H1 (cell line): ENCODE measurements around the gene RPS6KA5. TPM values are rescaled to one million over a fixed set of nuclear protein-coding genes. Genes with fewer than 3 reads are reported as not detected.

Source experiments
- CTCF ChIA-PET: fragments of 300-600 bp; sonication (Branson Sonifier 250); formaldehyde crosslinking; loops from one replicate; lab custom pipeline; 2021; ENCODE audit not compliant: partially characterized antibody; lab: Charles Lee
- POLR2A ChIA-PET: fragments of 300-600 bp; sonication (Branson Sonifier 250); formaldehyde crosslinking; loops from one replicate; lab custom pipeline; 2021; ENCODE audit warnings: inconsistent platforms; ENCODE audit not compliant: partially characterized antibody; lab: Charles Lee
- DNase-seq, 2 experiments: peaks; one replicate each; pipeline versions ENCODE4 v3.0.0 to v3.0.0-alpha.2; 2010 to 2022; ENCODE audit warnings: low spot score in 2 of 2, low read depth in 1 of 2, mixed read lengths in 1 of 2
- FAIRE-seq: peaks from 2 replicates; lab custom pipeline; 2011; peaks lifted over from hg19 to GRCh38; lab: Jason Lieb, UNC
- H2AFZ ChIP-seq: 2 replicates; pipeline ENCODE4 v1.8.1; 2012; ENCODE audit warnings: low read length, inconsistent platforms
- H2AK5ac ChIP-seq: 2 replicates; pipeline ENCODE4 v1.6.1; 2013; ENCODE audit warnings: low read depth, low read length
- H2BK120ac ChIP-seq: replicated peaks from 2 replicates; pipeline ENCODE3; 2013; ENCODE audit warnings: low read depth, low read length, inconsistent platforms
- H2BK12ac ChIP-seq: 2 replicates; pipeline ENCODE4 v1.6.1; 2013; ENCODE audit warnings: low read depth, low read length
- H2BK15ac ChIP-seq: 2 replicates; pipeline ENCODE4 v1.6.1; 2013; ENCODE audit warnings: low read length
- H2BK20ac ChIP-seq: 2 replicates; pipeline ENCODE4 v1.6.1; 2013; ENCODE audit warnings: low read length
- H2BK5ac ChIP-seq: 2 replicates; pipeline ENCODE4 v1.6.1; 2013; ENCODE audit warnings: low read depth, low read length
- H3K14ac ChIP-seq: 2 replicates; pipeline ENCODE4 v1.6.1; 2013; ENCODE audit warnings: inconsistent platforms; ENCODE audit not compliant: insufficient read length
- H3K18ac ChIP-seq: 2 replicates; pipeline ENCODE4 v1.6.1; 2013; ENCODE audit warnings: low read length; ENCODE audit errors: extremely low read depth
- H3K23ac ChIP-seq: 2 replicates; pipeline ENCODE4 v1.6.1; 2013; ENCODE audit warnings: inconsistent platforms; ENCODE audit not compliant: insufficient read length
- H3K23me2 ChIP-seq: 2 replicates; pipeline ENCODE4 v1.6.1; 2013; ENCODE audit warnings: low read depth, low read length
- H3K27ac ChIP-seq: 2 replicates; pipeline ENCODE4 v1.6.1; 2011; ENCODE audit warnings: low read depth, low read length, inconsistent platforms
- H3K27me3 ChIP-seq, 4 experiments: replicated peaks in 1 of 4; 1 replicate in 1 of 4; 2 replicates in 3 of 4; pipeline versions ENCODE4 v1.6.1 to v1.8.1; 2011 to 2013; ENCODE audit warnings: low read length in 3 of 4, mild to moderate bottlenecking in 3 of 4, inconsistent platforms in 2 of 4, mixed read lengths in 2 of 4, moderate library complexity in 1 of 4; ENCODE audit not compliant: control insufficient read depth in 3 of 4, insufficient read depth in 3 of 4; ENCODE audit errors: extremely low read depth in 1 of 4
- H3K36me3 ChIP-seq, 4 experiments: 2 replicates each; pipeline versions ENCODE4 v1.6.1 to v1.8.1; 2011 to 2013; ENCODE audit warnings: mild to moderate bottlenecking in 4 of 4, low read length in 3 of 4, moderate library complexity in 2 of 4, control low read depth in 1 of 4, inconsistent platforms in 1 of 4; ENCODE audit not compliant: insufficient read depth in 4 of 4, control insufficient read depth in 2 of 4
- H3K4ac ChIP-seq: replicated peaks from 2 replicates; pipeline ENCODE3; 2013; ENCODE audit warnings: low read length, low read depth, mixed read lengths, inconsistent platforms; ENCODE audit not compliant: insufficient read length
- H3K4me1 ChIP-seq, 4 experiments: replicated peaks in 1 of 4; 1 replicate in 1 of 4; 2 replicates in 3 of 4; pipeline versions ENCODE4 v1.6.1 to v1.8.1; 2011 to 2013; ENCODE audit warnings: low read length in 3 of 4, inconsistent platforms in 2 of 4, mixed read lengths in 1 of 4; ENCODE audit not compliant: insufficient read depth in 4 of 4, control insufficient read depth in 3 of 4
- H3K4me2 ChIP-seq, 2 experiments: 2 replicates each; pipeline versions ENCODE4 v1.6.1 to v1.8.1; 2011 to 2013; ENCODE audit warnings: low read depth in 2 of 2, low read length in 2 of 2, control low read depth in 1 of 2, inconsistent platforms in 1 of 2, mild to moderate bottlenecking in 1 of 2; ENCODE audit not compliant: insufficient read depth in 1 of 2
- H3K4me3 ChIP-seq, 4 experiments: fragments of 200-600, 300-600 bp in 1 of 4; sonication (generic), shearing (Covaris generic), sonication (Bioruptor Twin) in 1 of 4; 2 replicates each; pipeline versions ENCODE4 v1.5.1 to v1.8.1; 2011 to 2016; ENCODE audit warnings: low read length in 4 of 4, low read depth in 3 of 4, control low read depth in 2 of 4, inconsistent platforms in 2 of 4, mild to moderate bottlenecking in 2 of 4, mixed read lengths in 1 of 4, moderate library complexity in 1 of 4; ENCODE audit not compliant: insufficient read depth in 2 of 4; ENCODE audit errors: extremely low read depth in 1 of 4
- H3K56ac ChIP-seq: replicated peaks from 2 replicates; pipeline ENCODE3; 2013; ENCODE audit warnings: low read depth, mild to moderate bottlenecking, mixed read lengths, low read length, inconsistent platforms; ENCODE audit not compliant: insufficient read length
- H3K79me1 ChIP-seq: 2 replicates; pipeline ENCODE4 v1.6.1; 2013; ENCODE audit warnings: low read depth, low read length, control low read depth
- H3K79me2 ChIP-seq, 2 experiments: 2 replicates each; pipeline versions ENCODE4 v1.6.1 to v1.8.1; 2012 to 2013; ENCODE audit warnings: low read length in 2 of 2, mild to moderate bottlenecking in 2 of 2, inconsistent platforms in 1 of 2; ENCODE audit not compliant: insufficient read depth in 2 of 2, control insufficient read depth in 1 of 2
- H3K9ac ChIP-seq, 4 experiments: replicated peaks in 1 of 4; 1 replicate in 1 of 4; 2 replicates in 3 of 4; pipeline versions ENCODE4 v1.6.1 to v1.8.1; 2011 to 2013; ENCODE audit warnings: low read depth in 3 of 4, low read length in 3 of 4, control low read depth in 2 of 4, mild to moderate bottlenecking in 2 of 4, moderate library complexity in 2 of 4, inconsistent platforms in 1 of 4; ENCODE audit errors: extremely low read depth in 1 of 4
- H3K9me3 ChIP-seq, 2 experiments: 2 replicates each; pipeline versions ENCODE4 v1.6.1 to v1.8.1; 2012 to 2013; ENCODE audit warnings: mild to moderate bottlenecking in 2 of 2, moderate library complexity in 2 of 2, control low read depth in 1 of 2, inconsistent platforms in 1 of 2, low read depth in 1 of 2, low read length in 1 of 2, mixed read lengths in 1 of 2; ENCODE audit not compliant: insufficient read depth in 2 of 2
- H4K20me1 ChIP-seq, 2 experiments: replicated peaks in 1 of 2; 2 replicates each; pipeline versions ENCODE3 to v1.8.1; 2011 to 2013; ENCODE audit warnings: inconsistent platforms in 2 of 2, low read length in 2 of 2, mild to moderate bottlenecking in 1 of 2; ENCODE audit not compliant: insufficient read depth in 2 of 2, control insufficient read depth in 1 of 2
- H4K5ac ChIP-seq: 2 replicates; pipeline ENCODE4 v1.6.1; 2013; ENCODE audit warnings: low read length, low read depth, mixed read lengths, inconsistent platforms; ENCODE audit not compliant: insufficient read length
- H4K8ac ChIP-seq: 2 replicates; pipeline ENCODE4 v1.8.0; 2013; ENCODE audit warnings: mild to moderate bottlenecking, moderate library complexity, low read length, inconsistent platforms; ENCODE audit not compliant: insufficient read depth; ENCODE audit errors: extremely low read depth
- H4K91ac ChIP-seq: replicated peaks from 2 replicates; pipeline ENCODE3; 2013; ENCODE audit warnings: low read length, mixed read lengths, inconsistent platforms; ENCODE audit not compliant: insufficient read length
- ASH2L ChIP-seq: fragments of 200-600, 300-600 bp; sonication (generic); IDR thresholded peaks from one replicate; pipeline ENCODE4 v1.7.1; 2017; ENCODE audit warnings: low read length
- CEBPB ChIP-seq: IDR thresholded peaks from 2 replicates; pipeline ENCODE4 v1.6.1; 2012; ENCODE audit warnings: low read depth, low read length
- EP300 ChIP-seq, 2 experiments: IDR thresholded peaks; 1 replicate in 1 of 2; 2 replicates in 1 of 2; pipeline ENCODE4 v1.6.1; 2011 to 2012; ENCODE audit warnings: low read depth in 2 of 2, low read length in 2 of 2, mild to moderate bottlenecking in 2 of 2, borderline replicate concordance in 1 of 2, inconsistent platforms in 1 of 2, moderate library complexity in 1 of 2
- GTF2F1 ChIP-seq: IDR thresholded peaks from 2 replicates; pipeline ENCODE4 v1.6.1; 2012; ENCODE audit warnings: low read depth, low read length, improper control_type of control experiment, borderline replicate concordance
- HDAC2 ChIP-seq, 2 experiments: fragments of 300-600 bp in 1 of 2; sonication (generic) in 1 of 2; IDR thresholded peaks; 2 replicates each; pipeline ENCODE4 v1.6.1; 2011 to 2012; ENCODE audit warnings: low read depth in 2 of 2, low read length in 2 of 2, mild to moderate bottlenecking in 2 of 2, moderate library complexity in 2 of 2, borderline replicate concordance in 1 of 2, inconsistent platforms in 1 of 2
- POLR2AphosphoS5 ChIP-seq: IDR thresholded peaks from 2 replicates; pipeline ENCODE4 v1.6.1; 2011; ENCODE audit warnings: low read depth, low read length
- RAD21 ChIP-seq, 2 experiments: IDR thresholded peaks in 1 of 2; conservative IDR thresholded peaks in 1 of 2; 2 replicates each; pipeline ENCODE4 v1.6.1; 2011; ENCODE audit warnings: low read depth in 2 of 2, low read length in 2 of 2, improper control_type of control experiment in 1 of 2, inconsistent platforms in 1 of 2, mild to moderate bottlenecking in 1 of 2, moderate library complexity in 1 of 2
- SP2 ChIP-seq: IDR thresholded peaks from 2 replicates; pipeline ENCODE4 v1.6.1; 2012; ENCODE audit warnings: mild to moderate bottlenecking, low read length, inconsistent platforms
- SUZ12 ChIP-seq: fragments of 200-600 bp; sonication (generic); IDR thresholded peaks from 2 replicates; pipeline ENCODE4 v1.6.1; 2012; ENCODE audit warnings: mild to moderate bottlenecking, inconsistent platforms, low read length, moderate library complexity, mixed read lengths
- ZNF274 ChIP-seq: IDR thresholded peaks from 2 replicates; pipeline ENCODE4 v1.7.0; 2012; ENCODE audit warnings: low read length, borderline replicate concordance; ENCODE audit errors: extremely low read depth
- WGBS, 2 experiments: shearing (Covaris generic) in 1 of 2; methylation state at CpG; one replicate each; pipeline versions ENCODE4 v1.1.6 to v1.1.7; 2013 to 2015; ENCODE audit warnings: low lambda C conversion rate in 2 of 2, mixed read lengths in 2 of 2, inconsistent platforms in 1 of 2, low coverage in 1 of 2, missing lambda C conversion rate in 1 of 2; ENCODE audit not compliant: insufficient replicate concordance in 2 of 2, insufficient coverage in 1 of 2, insufficient read length in 1 of 2; ENCODE audit errors: extremely low coverage in 1 of 2, missing lambda C conversion rate in 1 of 2; 5-methylcytosine and 5-hydroxymethylcytosine counted together
- polyA plus RNA-seq, 7 experiments: library from polyadenylated mRNA; depleted of rRNA in 3 of 7; stranded (reverse) in 5 of 7; unstranded in 2 of 7; fragments of >200 nt in 5 of 7; fragments of 200-250 nt in 2 of 7; gene quantifications; 1 replicate in 5 of 7; 2 replicates in 1 of 7; 4 replicates in 1 of 7; pipeline versions ENCODE4 v1.2.1 to v1.2.3, GENCODE V29; 2011 to 2013; ENCODE audit warnings: missing spikeins in 2 of 7, mixed read lengths in 2 of 7
- total RNA-seq: library from RNA; stranded (reverse); fragmentation: NEBNext Ultra II Directional; extraction: Animal tissue kit (Norgen Biotek cat#: 25700); gene quantifications from 2 replicates; pipeline ENCODE4 v1.2.1, GENCODE V29; 2021
- TF ChIP-seq, protein P1 (sequence below): IDR thresholded peaks from 2 replicates; pipeline ENCODE4 v1.6.1; 2012; ENCODE audit warnings: low read length, inconsistent platforms

RPS6KA5 gene
- total and polyA plus RNA-seq, 2 of the 8 experiments (the other 6 are each of a cell fraction or from before 2014, with no cell fraction given), result 0.85 to 3.1 TPM

- POLR2A ChIA-PET, result interaction anchor here (1.0 to 1.3 kb wide), 3 partner anchors 10 to 40 kb away, joined by 3 read pairs; no protein-coding TSS in a partner anchor
- Histone ChIP-seq H2BK15ac (no peak overlapping the region), H2AK5ac (no peak overlapping the region), H3K4me1 (peaks cover 0 to 8% (median 1%) of the 10 kb centered on the region in 4 experiments; a peak in 3 of 7 replicates), H4K5ac (no peak overlapping the region), H3K23ac (no peak overlapping the region), H3K9me3 (no peaks in the 10 kb centered on the region), H3K4me3 (no peak overlapping the region), H3K79me2 (peaks cover 0 to 3% of the 10 kb centered on the region in 2 experiments; a peak in 1 of 4 replicates), H3K9ac (peak overlapping the region in 1 of 4 experiments; percentile 4; a peak in 2 of 7 replicates), H3K27ac (no peak overlapping the region), H2BK20ac (no peak overlapping the region), H2AFZ (no peak overlapping the region), H3K27me3 (no peaks in the 10 kb centered on the region), H4K8ac (no peak overlapping the region; the same call in 1 of the 2 replicates), H3K4me2 (no peak overlapping the region), H3K18ac (no peak overlapping the region), H3K36me3 (no peaks in the 10 kb centered on the region), H4K91ac (no peak overlapping the region), H3K4ac (no peak overlapping the region), H2BK120ac (no peak overlapping the region), H2BK12ac (no peak overlapping the region), H3K79me1 (peaks cover 11% of the 10 kb centered on the region; the same call in 1 of the 2 replicates), H2BK5ac (no peak overlapping the region), H3K23me2 (no peaks in the 10 kb centered on the region), H3K56ac (no peak overlapping the region), H3K14ac (no peak overlapping the region), H4K20me1 (peaks cover 0 to 3% of the 10 kb centered on the region in 2 experiments)
- no peak for DNase-seq
- FAIRE-seq, result no peak
- 82% methylated on average over 6 of the region's 6 CpGs; no CpG with 5 or more reads in 1 of the 2 experiments for WGBS, 2 experiments
- CTCF ChIA-PET, result interaction anchor here (1.1 to 3.1 kb wide), 4 partner anchors 10 to 47 kb away, joined by 3 to 13 read pairs (median 4); no protein-coding TSS in a partner anchor
- TF ChIP-seq CEBPB (no peak), HDAC2 (IDR thresholded peaks at IDR 0.05; ENCODE audit: borderline replicate concordance in 1 of 2, low read depth in 2 of 2, low read length in 2 of 2) (no peak), SUZ12 (no peak), ZNF274 (no peak), EP300 (IDR thresholded peaks at IDR 0.05; ENCODE audit: borderline replicate concordance in 1 of 2, low read depth in 2 of 2, low read length in 2 of 2) (no peak), POLR2AphosphoS5 (no peak), ASH2L (no peak), GTF2F1 (no peak), SP2 (no peak), RAD21 (IDR thresholded peaks at IDR 0.05 in 1 of 2, conservative IDR thresholded peaks at IDR 0.05 in 1 of 2; ENCODE audit: low read depth in 2 of 2, low read length in 2 of 2) (no peak)
- TF ChIP-seq, protein P1, sequence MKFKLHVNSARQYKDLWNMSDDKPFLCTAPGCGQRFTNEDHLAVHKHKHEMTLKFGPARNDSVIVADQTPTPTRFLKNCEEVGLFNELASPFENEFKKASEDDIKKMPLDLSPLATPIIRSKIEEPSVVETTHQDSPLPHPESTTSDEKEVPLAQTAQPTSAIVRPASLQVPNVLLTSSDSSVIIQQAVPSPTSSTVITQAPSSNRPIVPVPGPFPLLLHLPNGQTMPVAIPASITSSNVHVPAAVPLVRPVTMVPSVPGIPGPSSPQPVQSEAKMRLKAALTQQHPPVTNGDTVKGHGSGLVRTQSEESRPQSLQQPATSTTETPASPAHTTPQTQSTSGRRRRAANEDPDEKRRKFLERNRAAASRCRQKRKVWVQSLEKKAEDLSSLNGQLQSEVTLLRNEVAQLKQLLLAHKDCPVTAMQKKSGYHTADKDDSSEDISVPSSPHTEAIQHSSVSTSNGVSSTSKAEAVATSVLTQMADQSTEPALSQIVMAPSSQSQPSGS, result no peak
These were observed 253.4 kb downstream of the RPS6KA5 start for GRCh38 chr14:90807060-90807459.
